Measurements from ENCODE around the gene EXOSC5. TPM values are rescaled to one million over a fixed set of nuclear protein-coding genes. Genes with fewer than 3 reads are reported as not detected.

Gene EXOSC5
- total RNA-seq, 1 experiment from 2014 or later: 58.7 TPM

GRCh38 chr19:41415154-41415571, 18.0 kb upstream of the EXOSC5 start:
- no peaks in the 10 kb centered on the region for H3K9me3 Mint-ChIP-seq
- WGBS (ENCODE audit: extremely low coverage, insufficient read length, low lambda C conversion rate): no CpG with 5 or more reads among the region's 9 CpGs

More at GRCh38 chr19:41415154-41415571, 18.0 kb upstream of the EXOSC5 start:
- H4K5ac ChIP-seq (ENCODE audit: insufficient read length, low read depth, low read length): no peak overlapping the region
- no peak overlapping the region for H2AFZ ChIP-seq (ENCODE audit: low read length)
- no peak overlapping the region for H3K4ac ChIP-seq (ENCODE audit: low read depth, low read length)
- no peak overlapping the region for H2BK12ac ChIP-seq (ENCODE audit: insufficient read length, low read depth, low read length)
- H2AK5ac ChIP-seq (ENCODE audit: insufficient read length, low read length): no peak overlapping the region
- H3K18ac ChIP-seq (ENCODE audit: insufficient read length, low read depth, low read length): no peak overlapping the region
- no peaks in the 10 kb centered on the region for H3K4me1 Mint-ChIP-seq
- H3K27me3 Mint-ChIP-seq (ENCODE audit: low read depth): no peaks in the 10 kb centered on the region; the same call in 1 of the 2 replicates
- no peak overlapping the region for H3T11ph ChIP-seq (ENCODE audit: low read length)
- no peak overlapping the region for H3K14ac ChIP-seq (ENCODE audit: insufficient read depth, low read length)
- no peak overlapping the region for H3K23ac ChIP-seq (ENCODE audit: insufficient read length, low read depth, low read length)
- DNase-seq: no peak
- no peaks in the 10 kb centered on the region for H3K27me3 ChIP-seq (ENCODE audit: insufficient read depth, low read length)
- H2BK20ac ChIP-seq (ENCODE audit: low read depth, low read length, poor library complexity, severe bottlenecking): no peak overlapping the region
- no peak overlapping the region for H4K8ac ChIP-seq (replicated peaks; ENCODE audit: insufficient read length, low read depth, low read length)
- no peaks in the 10 kb centered on the region for H3K79me1 ChIP-seq (ENCODE audit: insufficient read depth, low read depth, low read length, poor library complexity, severe bottlenecking)
- H3K27ac ChIP-seq (ENCODE audit: insufficient read length, low read depth, low read length): no peak overlapping the region
- TF ChIP-seq CTCF (conservative IDR thresholded peaks at IDR 0.05): no peak
- H4K20me1 ChIP-seq (ENCODE audit: control insufficient read depth, insufficient read depth, insufficient read length): no peaks in the 10 kb centered on the region
- H3K56ac ChIP-seq (ENCODE audit: insufficient read length, low read depth, low read length): no peak overlapping the region
- H3K36me3 Mint-ChIP-seq (ENCODE audit: insufficient read depth in 1 of 3, low read depth in 3 of 3): peaks cover 8 to 39% (median 35%) of the 10 kb centered on the region in 3 experiments
- H3K27ac Mint-ChIP-seq: no peak overlapping the region
- H3K9me3 ChIP-seq (ENCODE audit: control insufficient read depth, low read depth, low read length): no peaks in the 10 kb centered on the region
- peaks cover 4% of the 10 kb centered on the region for H3K23me2 ChIP-seq (ENCODE audit: insufficient read length, low read depth, low read length, poor library complexity, severe bottlenecking)
- H3K4me2 ChIP-seq (ENCODE audit: insufficient read depth, insufficient read length, low read length): no peak overlapping the region
- H2BK15ac ChIP-seq (ENCODE audit: low read depth, low read length): no peak overlapping the region
- H3K9ac ChIP-seq (ENCODE audit: extremely low read depth, insufficient read length, low read length): no peak overlapping the region
- H3K4me1 ChIP-seq (ENCODE audit: insufficient read depth, low read length): no peaks in the 10 kb centered on the region
- no peaks in the 10 kb centered on the region for H3K79me2 ChIP-seq (ENCODE audit: insufficient read depth, low read length)
- no peak overlapping the region for H4K91ac ChIP-seq (ENCODE audit: insufficient read length, low read depth, low read length)
- no peak overlapping the region for H2BK120ac ChIP-seq (ENCODE audit: low read depth, low read length, poor library complexity, severe bottlenecking)
- no peak overlapping the region for H2BK5ac ChIP-seq (ENCODE audit: insufficient read length, low read length)
- no peak overlapping the region for H3K4me3 Mint-ChIP-seq
